Measurements from ENCODE around the gene SLITRK5.

The SLITRK5 gene

GRCh38 chr13:87677496-87678371 lies 6.6 kb downstream of the SLITRK5 start:
- ATAC-seq (ENCODE audit: low read depth), result peak; percentile 27; the same call in 1 of the 3 replicates
- peaks cover 51% of the 10 kb centered on the region for H3K27me3 ChIP-seq (ENCODE audit: insufficient read depth, poor library complexity, severe bottlenecking)
- no peak for DNase-seq (ENCODE audit: low spot score)
- no peaks in the 10 kb centered on the region for H3K4me1 ChIP-seq (ENCODE audit: insufficient read depth, poor library complexity, severe bottlenecking)
- H3K36me3 ChIP-seq (ENCODE audit: low read depth), result no peaks in the 10 kb centered on the region
- no peak for TF ChIP-seq CTCF (IDR thresholded peaks at IDR 0.05; ENCODE audit: poor library complexity, severe bottlenecking)
- no peaks in the 10 kb centered on the region for H3K9me3 ChIP-seq (ENCODE audit: severe bottlenecking)
- no peak overlapping the region for H3K27ac ChIP-seq (ENCODE audit: poor library complexity, severe bottlenecking)
- peak overlapping the region; percentile 27 for H3K4me3 ChIP-seq (ENCODE audit: severe bottlenecking)

GRCh38 chr13:87678372-87678752 lies 7.2 kb downstream of the SLITRK5 start:
- DNase-seq (ENCODE audit: low spot score) (no peak), ATAC-seq (ENCODE audit: low read depth) (no peak)
- Histone ChIP-seq H3K4me3 (ENCODE audit: severe bottlenecking) (peak overlapping the region; percentile 27), H3K27ac (ENCODE audit: poor library complexity, severe bottlenecking) (no peak overlapping the region), H3K4me1 (ENCODE audit: insufficient read depth, poor library complexity, severe bottlenecking) (no peaks in the 10 kb centered on the region), H3K9me3 (ENCODE audit: severe bottlenecking) (no peaks in the 10 kb centered on the region), H3K36me3 (ENCODE audit: low read depth) (no peaks in the 10 kb centered on the region), H3K27me3 (ENCODE audit: insufficient read depth, poor library complexity, severe bottlenecking) (peaks cover 46% of the 10 kb centered on the region)
- no peak for TF ChIP-seq CTCF (IDR thresholded peaks at IDR 0.05; ENCODE audit: poor library complexity, severe bottlenecking)

- Histone ChIP-seq H3K4me1 (ENCODE audit: insufficient read depth, poor library complexity, severe bottlenecking) (peaks cover 11% of the 10 kb centered on the region), H3K27me3 (ENCODE audit: insufficient read depth, poor library complexity, severe bottlenecking) (peaks cover 27% of the 10 kb centered on the region), H3K9me3 (ENCODE audit: severe bottlenecking) (no peaks in the 10 kb centered on the region), H3K36me3 (ENCODE audit: low read depth) (no peaks in the 10 kb centered on the region), H3K27ac (ENCODE audit: poor library complexity, severe bottlenecking) (no peak overlapping the region), H3K4me3 (ENCODE audit: severe bottlenecking) (no peak overlapping the region)
- DNase-seq (ENCODE audit: low spot score) (no peak), ATAC-seq (ENCODE audit: low read depth) (no peak)
- TF ChIP-seq CTCF (IDR thresholded peaks at IDR 0.05; ENCODE audit: poor library complexity, severe bottlenecking), result peak; percentile 43
Observed at GRCh38 chr13:87680298-87680697, 9.1 kb downstream of the SLITRK5 start.

GRCh38 chr13:87684850-87685742 lies 13.9 kb downstream of the SLITRK5 start:
- no peak for TF ChIP-seq CTCF (IDR thresholded peaks at IDR 0.05; ENCODE audit: poor library complexity, severe bottlenecking)
- ATAC-seq (ENCODE audit: low read depth), result peak; percentile 54; the same call in 1 of the 3 replicates
- DNase-seq (ENCODE audit: low spot score), result no peak
- Histone ChIP-seq H3K27me3 (ENCODE audit: insufficient read depth, poor library complexity, severe bottlenecking) (peaks cover 5% of the 10 kb centered on the region), H3K27ac (ENCODE audit: poor library complexity, severe bottlenecking) (no peak overlapping the region), H3K9me3 (ENCODE audit: severe bottlenecking) (no peaks in the 10 kb centered on the region), H3K36me3 (ENCODE audit: low read depth) (no peaks in the 10 kb centered on the region), H3K4me1 (ENCODE audit: insufficient read depth, poor library complexity, severe bottlenecking) (peaks cover 16% of the 10 kb centered on the region), H3K4me3 (ENCODE audit: severe bottlenecking) (no peak overlapping the region)
